Keratinocyte (primary cell): ENCODE data around the gene MBD3L3. TPM values are rescaled to one million over a fixed set of nuclear protein-coding genes. Genes with fewer than 3 reads are reported as not detected.
"Not testable (repeated sequence)": the region's sequence is repeated elsewhere in the genome, so short reads cannot be mapped to it uniquely, and the experiment has no call there.

ENCODE experiments used
- DNase-seq: peaks from one replicate; pipeline ENCODE4 v3.0.0-alpha.2; 2011; ENCODE audit warnings: low read depth, missing footprints, low spot score
- FAIRE-seq: peaks from 2 replicates; lab custom pipeline; 2011; peaks lifted over from hg19 to GRCh38; lab: Jason Lieb, UNC
- H2AFZ ChIP-seq: 2 replicates; pipeline ENCODE4 v1.6.0; 2012; ENCODE audit warnings: low read length, control low read depth, inconsistent platforms; ENCODE audit not compliant: control insufficient read depth
- H3K27ac ChIP-seq: 2 replicates; pipeline ENCODE4 v1.5.1; 2011; ENCODE audit warnings: low read length; ENCODE audit not compliant: control insufficient read depth, insufficient read depth
- H3K27me3 ChIP-seq: 3 replicates; pipeline ENCODE4 v1.6.0; 2011; ENCODE audit warnings: low read length; ENCODE audit not compliant: control insufficient read depth, insufficient read depth; ENCODE audit errors: extremely low read depth
- H3K36me3 ChIP-seq, 2 experiments: 2 replicates in 1 of 2; 3 replicates in 1 of 2; pipeline ENCODE4 v1.5.1; 2011; ENCODE audit warnings: low read length in 2 of 2, mild to moderate bottlenecking in 1 of 2; ENCODE audit not compliant: control insufficient read depth in 2 of 2, insufficient read depth in 2 of 2; ENCODE audit errors: extremely low read depth in 1 of 2
- H3K4me1 ChIP-seq: 3 replicates; pipeline ENCODE4 v1.5.1; 2011; ENCODE audit warnings: low read length; ENCODE audit not compliant: control insufficient read depth, insufficient read depth; ENCODE audit errors: extremely low read depth
- H3K4me2 ChIP-seq: 3 replicates; pipeline ENCODE4 v1.6.0; 2011; ENCODE audit warnings: low read depth, low read length; ENCODE audit not compliant: control insufficient read depth, insufficient read depth; ENCODE audit errors: extremely low read depth
- H3K4me3 ChIP-seq, 3 experiments: fragments of 200-600 bp in 1 of 3; sonication (generic) in 1 of 3; 2 replicates in 2 of 3; 3 replicates in 1 of 3; pipeline ENCODE4 v1.5.1; 2011 to 2016; ENCODE audit warnings: low read length in 3 of 3, mild to moderate bottlenecking in 3 of 3, control low read depth in 2 of 3, inconsistent platforms in 1 of 3, low read depth in 1 of 3, mixed read lengths in 1 of 3, mixed run types in 1 of 3, moderate library complexity in 1 of 3; ENCODE audit not compliant: control insufficient read depth in 2 of 3, insufficient read depth in 2 of 3; ENCODE audit errors: extremely low read depth in 1 of 3
- H3K79me2 ChIP-seq: 2 replicates; pipeline ENCODE4 v1.6.0; 2012; ENCODE audit warnings: low read length; ENCODE audit not compliant: control insufficient read depth, insufficient read depth
- H3K9ac ChIP-seq: 3 replicates; pipeline ENCODE4 v1.6.0; 2011; ENCODE audit warnings: low read length; ENCODE audit not compliant: control insufficient read depth, insufficient read depth; ENCODE audit errors: extremely low read depth
- H3K9me1 ChIP-seq: 3 replicates; pipeline ENCODE4 v1.6.0; 2011; ENCODE audit warnings: low read length; ENCODE audit not compliant: control insufficient read depth, insufficient read depth; ENCODE audit errors: extremely low read depth
- H3K9me3 ChIP-seq: 2 replicates; pipeline ENCODE4 v1.5.1; 2012; ENCODE audit warnings: low read depth, low read length; ENCODE audit not compliant: control insufficient read depth
- H4K20me1 ChIP-seq: 3 replicates; pipeline ENCODE4 v1.6.0; 2011; ENCODE audit warnings: low read length; ENCODE audit not compliant: control insufficient read depth, insufficient read depth; ENCODE audit errors: extremely low read depth
- CTCF ChIP-seq, 3 experiments: IDR thresholded peaks in 1 of 3; conservative IDR thresholded peaks in 1 of 3; optimal IDR thresholded peaks in 1 of 3; 2 replicates in 2 of 3; 3 replicates in 1 of 3; pipeline versions ENCODE3 to v1.5.1; 2011; ENCODE audit warnings: low read length in 3 of 3, mild to moderate bottlenecking in 3 of 3, moderate library complexity in 2 of 3, control low read depth in 1 of 3, inconsistent platforms in 1 of 3; ENCODE audit not compliant: insufficient read depth in 2 of 3; ENCODE audit errors: extremely low read depth in 1 of 3
- EZH2 ChIP-seq: IDR thresholded peaks from one replicate; pipeline ENCODE4 v1.6.1; 2012; ENCODE audit warnings: inconsistent platforms, mild to moderate bottlenecking, low read length, moderate library complexity
- dilution Hi-C: fragments of 300-500 bp; cut with MboI; formaldehyde crosslinking; loops from one replicate; pipeline ENCODE4 v1.7.0; 2020; ENCODE audit warnings: low sequenced_read_pairs; ENCODE audit not compliant: extremely low pct_ligation_motif_present
- polyA minus RNA-seq, 3 experiments: library from RNA; depleted of rRNA, polyadenylated mRNA; stranded (reverse); fragments of >200 nt; gene quantifications; 1 replicate in 1 of 3; 2 replicates in 1 of 3; 3 replicates in 1 of 3; pipeline ENCODE4 v1.2.3, GENCODE V29; 2011
- polyA plus RNA-seq, 5 experiments: library from polyadenylated mRNA; depleted of rRNA in 3 of 5; stranded (reverse) in 3 of 5; stranded (forward) in 1 of 5; unstranded in 1 of 5; fragments of >200 nt; gene quantifications; 1 replicate in 1 of 5; 2 replicates in 3 of 5; 3 replicates in 1 of 5; pipeline versions ENCODE4 v1.2.1 to v1.2.3, GENCODE V29; 2011 to 2012; ENCODE audit warnings: missing spikeins in 2 of 5, low read depth in 1 of 5, low replicate concordance in 1 of 5

MBD3L3 gene
- polyA plus RNA-seq (not detected in 3 replicates), polyA minus RNA-seq (not detected in 3 replicates)
- not detected for polyA plus RNA-seq (2011; ENCODE audit: low read depth)
- polyA plus RNA-seq (2011; cell fraction: cytosol; rRNA removed) = not detected in 2 replicates
- polyA plus RNA-seq (2011; cell fraction: nucleus; rRNA removed) = not detected in 2 replicates
- polyA plus RNA-seq (2012; ENCODE audit: low replicate concordance) = not detected in 2 replicates
- not detected for polyA minus RNA-seq (2011; cell fraction: cytosol; rRNA and poly(A)+ RNA removed)
- not detected in 2 replicates for polyA minus RNA-seq (2011; cell fraction: nucleus; rRNA and poly(A)+ RNA removed)

DNA sequence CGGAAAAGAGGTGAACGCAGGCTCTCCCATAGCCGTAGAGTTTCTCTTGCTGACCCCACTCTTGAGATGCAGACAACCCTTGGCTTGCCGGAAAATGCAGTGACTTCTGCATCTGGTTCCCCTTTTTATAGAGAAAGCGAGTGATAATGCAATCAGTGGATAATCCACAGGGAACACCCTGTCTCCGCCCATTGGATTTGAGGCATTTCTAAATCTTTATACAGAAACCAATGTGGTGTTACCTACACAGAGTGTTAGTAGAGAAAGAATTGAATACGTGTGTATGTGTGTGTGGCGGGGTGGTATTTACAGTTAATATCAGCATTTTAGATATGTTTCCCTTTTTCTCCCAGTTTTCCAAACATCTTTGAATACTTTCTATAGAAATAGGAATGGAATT lies at the start of gene MBD3L3:
MBD3L3 (minus strand) TSS at position 101 of the 400 bp plus-strand sequence; CDS start at position 30, 71 bp downstream.
- H3K9me1 ChIP-seq, H3K9ac ChIP-seq, H3K79me2 ChIP-seq, H3K27me3 ChIP-seq, H3K27ac ChIP-seq, dilution Hi-C loops, H3K4me2 ChIP-seq, H4K20me1 ChIP-seq, H3K4me3 ChIP-seq, FAIRE-seq, H3K36me3 ChIP-seq, H2AFZ ChIP-seq, DNase-seq, H3K9me3 ChIP-seq, H3K4me1 ChIP-seq: not testable (repeated sequence)

DNA sequence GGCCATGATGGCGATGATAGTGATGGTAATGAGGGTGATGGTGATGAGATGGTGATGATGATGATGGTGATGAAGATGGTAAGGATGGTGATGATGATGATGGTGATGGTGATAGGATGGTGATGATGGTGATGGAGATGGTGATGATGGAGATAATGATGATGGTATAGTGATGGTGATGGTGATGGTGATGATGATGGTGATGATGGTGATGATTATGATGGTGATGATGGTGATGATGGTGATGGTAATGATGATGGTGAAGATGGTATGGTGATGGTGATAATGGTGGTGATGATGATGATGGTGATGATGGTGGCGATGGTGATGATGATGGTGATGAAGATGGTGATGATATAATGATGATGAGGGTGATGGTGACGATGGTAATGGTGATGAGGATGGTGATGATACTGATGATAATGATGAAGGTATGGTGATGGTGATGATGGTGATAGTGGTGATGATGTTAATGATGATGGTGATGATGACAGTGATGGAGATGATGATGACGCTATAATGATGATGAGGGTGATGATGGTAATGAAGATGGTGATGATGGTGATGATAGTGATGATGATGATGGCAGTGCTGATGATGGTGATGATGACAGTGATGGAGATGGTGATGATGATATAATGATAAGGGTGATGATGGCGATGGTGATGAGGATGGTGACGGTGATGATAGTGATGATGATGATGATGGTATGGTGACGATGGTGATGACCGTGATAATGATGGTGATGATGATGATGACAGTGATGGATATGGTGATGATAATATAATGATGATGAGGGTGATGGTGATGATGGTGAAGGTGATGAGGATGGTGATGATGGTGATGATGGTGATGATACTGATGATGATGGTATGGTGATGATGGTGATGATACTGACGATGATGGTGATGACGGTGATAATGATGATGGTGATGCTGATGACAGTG lies 48.5 kb upstream of the MBD3L3 start:
- no peak for TF ChIP-seq CTCF (optimal IDR thresholded peaks at IDR 0.05 in 1 of 3, IDR thresholded peaks at IDR 0.05 in 1 of 3, conservative IDR thresholded peaks at IDR 0.05 in 1 of 3; ENCODE audit: extremely low read depth in 1 of 3, insufficient read depth in 2 of 3, low read length in 3 of 3)
- no peak for TF ChIP-seq EZH2
- no peak overlapping the region for H3K27ac ChIP-seq
- dilution Hi-C loops = no loop called here
- no peak overlapping the region for H3K4me3 ChIP-seq
- H4K20me1 ChIP-seq = no peaks in the 10 kb centered on the region
- H3K9me3 ChIP-seq = peaks cover 2% of the 10 kb centered on the region
- H3K79me2 ChIP-seq = no peaks in the 10 kb centered on the region
- H3K4me2 ChIP-seq = no peak overlapping the region
- H3K9me1 ChIP-seq = no peaks in the 10 kb centered on the region
- no peak overlapping the region for H3K9ac ChIP-seq
- no peaks in the 10 kb centered on the region for H3K36me3 ChIP-seq
- H3K27me3 ChIP-seq = no peaks in the 10 kb centered on the region
- no peak overlapping the region for H2AFZ ChIP-seq
- FAIRE-seq (no peak), DNase-seq (no peak)
- H3K4me1 ChIP-seq = no peaks in the 10 kb centered on the region
